Measurements from ENCODE around the gene CCNDBP1.

CCNDBP1 gene

DNA sequence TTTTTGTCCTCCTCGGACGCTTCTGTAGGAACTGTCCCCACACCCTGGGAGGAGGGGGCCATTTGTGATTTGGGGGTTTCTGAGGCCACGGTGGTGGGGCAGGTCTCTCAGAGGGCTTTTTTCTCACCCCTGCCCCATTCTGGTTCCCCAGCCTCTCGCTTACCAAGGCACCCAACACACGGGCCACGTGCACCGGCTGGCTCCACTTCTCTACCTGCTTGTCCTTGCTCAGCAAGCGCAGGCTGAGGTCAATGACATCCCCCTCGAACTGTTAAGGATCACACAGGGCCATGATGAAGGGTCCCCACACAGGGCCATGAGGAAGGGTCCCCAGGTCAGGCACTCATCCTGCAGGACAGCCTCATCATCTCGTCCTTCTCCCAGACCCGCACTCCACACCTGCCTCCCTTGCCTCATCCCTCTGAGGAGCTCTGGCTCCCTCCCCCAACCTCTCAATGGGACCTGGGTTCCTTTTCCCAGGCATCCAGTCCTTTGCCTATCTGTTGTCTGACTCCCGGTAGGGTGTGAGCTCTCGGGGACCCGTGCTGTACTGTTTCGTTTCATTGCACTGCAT is 25.1 kb downstream of the CCNDBP1 start:
- Histone ChIP-seq H3K9ac (ENCODE audit: low read length) (no peak overlapping the region), H3K36me3 (ENCODE audit: insufficient read depth, low read length) (no peaks in the 10 kb centered on the region), H3K4me1 (ENCODE audit: insufficient read depth, low read length) (no peaks in the 10 kb centered on the region)

DNA sequence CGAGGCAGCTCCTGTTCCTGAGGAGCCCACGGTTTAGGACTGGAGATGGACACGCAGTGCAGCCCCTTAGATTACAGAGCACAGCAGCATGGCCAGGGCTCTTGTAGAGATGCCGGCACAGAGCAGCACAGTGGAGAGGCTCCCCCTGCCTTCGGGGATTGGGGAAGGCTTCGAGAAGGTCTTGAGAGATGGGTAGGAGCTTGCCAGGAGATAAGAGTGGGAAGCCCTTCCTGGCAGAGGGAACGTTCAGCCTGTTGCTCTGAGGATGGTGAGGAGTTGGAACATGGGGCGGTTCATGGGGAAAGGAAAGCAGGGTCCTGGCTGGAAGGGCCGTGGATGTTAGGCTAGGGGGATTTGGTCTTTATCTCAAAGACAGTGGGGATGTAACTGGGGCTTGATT is 25.6 kb downstream of the CCNDBP1 start:
- Histone ChIP-seq H3K27me3 (ENCODE audit: control insufficient read depth in 1 of 2, insufficient read depth in 2 of 2, low read length in 2 of 2) (peaks cover 0 to 8% of the 10 kb centered on the region in 2 donors), H3K9ac (ENCODE audit: low read length) (no peak overlapping the region), H3K4me1 (ENCODE audit: insufficient read depth, low read length) (no peaks in the 10 kb centered on the region)

More for the DNA sequence above, 25.1 kb downstream of the CCNDBP1 start:
- no peak overlapping the region for H3K27ac ChIP-seq (ENCODE audit: low read depth, low read length)
- H3K4me3 ChIP-seq (ENCODE audit: low read depth in 1 of 2, low read length in 2 of 2), result no peak overlapping the region
- peaks cover 0 to 8% of the 10 kb centered on the region in 2 donors for H3K27me3 ChIP-seq (ENCODE audit: control insufficient read depth in 1 of 2, insufficient read depth in 2 of 2, low read length in 2 of 2)
- no peaks in the 10 kb centered on the region for H3K9me3 ChIP-seq (ENCODE audit: low read length)

DNA sequence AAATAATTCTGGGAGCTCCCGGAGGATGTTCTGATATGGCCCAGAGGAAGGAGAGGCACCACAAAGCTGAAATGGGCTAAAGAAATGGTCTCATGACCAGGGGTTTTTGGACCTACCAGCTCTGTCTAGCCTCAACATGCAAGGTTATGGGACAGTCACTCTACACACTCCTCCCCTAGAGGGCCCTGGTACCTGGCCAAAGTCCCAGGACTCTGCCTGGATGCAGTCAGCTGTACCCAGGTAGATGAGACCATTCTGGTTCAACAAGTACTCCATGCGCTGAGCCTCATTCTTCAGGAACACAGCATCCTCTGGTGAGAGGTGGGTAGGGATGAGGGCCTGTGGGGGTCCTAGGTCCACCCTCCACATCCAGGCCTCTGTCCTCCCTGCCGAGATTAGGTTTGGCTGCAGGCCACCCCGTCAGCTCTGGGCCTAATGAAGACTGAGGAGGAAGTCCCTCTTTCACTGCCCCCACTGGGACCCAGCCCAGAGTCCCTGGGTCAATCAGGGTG is 26.1 kb downstream of the CCNDBP1 start:
- H3K4me1 ChIP-seq (ENCODE audit: insufficient read depth, low read length), result no peaks in the 10 kb centered on the region
- no peaks in the 10 kb centered on the region for H3K36me3 ChIP-seq (ENCODE audit: insufficient read depth, low read length)
- no peak overlapping the region for H3K9ac ChIP-seq (ENCODE audit: low read length)
- no peak overlapping the region for H3K27ac ChIP-seq (ENCODE audit: low read depth, low read length)
- no peak overlapping the region for H3K4me3 ChIP-seq (ENCODE audit: low read depth in 1 of 2, low read length in 2 of 2)
- no peaks in the 10 kb centered on the region for H3K9me3 ChIP-seq (ENCODE audit: low read length)
- peaks cover 0 to 8% of the 10 kb centered on the region in 2 donors for H3K27me3 ChIP-seq (ENCODE audit: control insufficient read depth in 1 of 2, insufficient read depth in 2 of 2, low read length in 2 of 2)

More for the DNA sequence above, 25.6 kb downstream of the CCNDBP1 start:
- no peak overlapping the region for H3K27ac ChIP-seq (ENCODE audit: low read depth, low read length)
- H3K4me3 ChIP-seq (ENCODE audit: low read depth in 1 of 2, low read length in 2 of 2), result no peak overlapping the region
- H3K9me3 ChIP-seq (ENCODE audit: low read length), result no peaks in the 10 kb centered on the region
- no peaks in the 10 kb centered on the region for H3K36me3 ChIP-seq (ENCODE audit: insufficient read depth, low read length)

DNA sequence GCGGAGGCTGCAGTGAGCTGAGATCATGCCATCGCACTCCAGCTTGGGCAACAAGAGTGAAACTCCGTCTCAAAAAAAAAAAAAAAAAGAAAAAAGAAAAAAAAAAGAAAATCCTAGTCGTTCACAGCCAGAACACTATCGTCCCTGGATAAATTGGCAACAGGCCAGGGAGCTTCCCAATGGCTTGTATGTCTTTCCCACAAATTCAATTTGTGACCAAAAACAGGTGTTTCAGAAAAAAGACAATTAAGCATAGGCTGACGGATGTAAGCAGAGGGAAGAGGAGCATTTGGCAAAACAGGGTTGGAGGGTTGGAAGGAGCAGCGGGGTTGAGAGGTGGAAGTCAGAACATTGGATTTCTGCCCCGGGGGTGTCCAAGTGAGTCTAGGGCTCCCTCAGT is 27.1 kb downstream of the CCNDBP1 start:
- no peak overlapping the region for H3K9ac ChIP-seq (ENCODE audit: low read length)

DNA sequence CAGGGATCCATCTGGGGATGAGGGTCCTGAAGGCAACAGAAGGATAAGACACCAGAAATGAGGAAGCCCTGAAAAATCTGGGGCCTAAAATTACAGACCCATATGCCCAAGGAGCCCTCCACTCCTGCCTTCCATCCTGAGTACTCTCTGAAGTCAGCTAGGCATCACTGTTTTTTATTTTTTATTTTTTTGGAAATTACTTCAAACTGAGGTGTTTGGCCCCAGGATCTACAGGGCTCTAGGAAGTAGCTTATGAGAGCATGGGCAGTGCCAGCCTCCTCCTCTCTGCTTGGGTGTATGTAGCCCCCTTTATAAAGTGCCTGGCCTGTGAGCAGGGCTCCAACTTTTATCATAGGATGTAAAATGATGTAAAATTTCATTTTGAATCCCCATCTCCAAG is 27.7 kb downstream of the CCNDBP1 start:
- H3K4me3 ChIP-seq (ENCODE audit: low read depth in 1 of 2, low read length in 2 of 2), result no peak overlapping the region
- peaks cover 0 to 8% of the 10 kb centered on the region in 2 donors for H3K27me3 ChIP-seq (ENCODE audit: control insufficient read depth in 1 of 2, insufficient read depth in 2 of 2, low read length in 2 of 2)
- H3K4me1 ChIP-seq (ENCODE audit: insufficient read depth, low read length), result no peaks in the 10 kb centered on the region
- no peaks in the 10 kb centered on the region for H3K9me3 ChIP-seq (ENCODE audit: low read length)
- H3K9ac ChIP-seq (ENCODE audit: low read length), result no peak overlapping the region
- H3K36me3 ChIP-seq (ENCODE audit: insufficient read depth, low read length), result no peaks in the 10 kb centered on the region
- H3K27ac ChIP-seq (ENCODE audit: low read depth, low read length), result no peak overlapping the region

More for the DNA sequence above, 27.1 kb downstream of the CCNDBP1 start:
- Histone ChIP-seq H3K27ac (ENCODE audit: low read depth, low read length) (no peak overlapping the region), H3K36me3 (ENCODE audit: insufficient read depth, low read length) (no peaks in the 10 kb centered on the region), H3K27me3 (ENCODE audit: control insufficient read depth in 1 of 2, insufficient read depth in 2 of 2, low read length in 2 of 2) (peaks cover 0 to 8% of the 10 kb centered on the region in 2 donors), H3K9me3 (ENCODE audit: low read length) (no peaks in the 10 kb centered on the region), H3K4me1 (ENCODE audit: insufficient read depth, low read length) (no peaks in the 10 kb centered on the region), H3K4me3 (ENCODE audit: low read depth in 1 of 2, low read length in 2 of 2) (no peak overlapping the region)

DNA sequence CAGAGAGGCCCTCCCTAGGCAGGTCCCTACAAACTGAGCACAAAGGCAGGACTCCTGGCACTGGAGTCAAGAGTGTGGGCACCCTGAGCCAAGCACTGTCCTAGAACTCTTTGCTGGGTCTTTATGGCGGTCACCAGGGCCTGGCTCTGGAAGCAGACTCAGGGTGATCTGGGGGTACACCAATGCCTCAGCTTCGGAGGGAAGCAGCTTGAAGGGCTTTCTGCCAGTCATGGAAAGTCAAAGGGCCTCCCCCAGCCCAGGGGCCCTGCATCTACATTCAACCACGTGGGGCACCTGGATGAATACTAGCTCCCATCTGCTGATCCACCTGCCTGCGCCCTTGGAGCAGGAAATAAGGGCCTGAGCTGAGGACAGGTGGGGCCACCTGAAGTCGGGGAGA is 28.3 kb downstream of the CCNDBP1 start:
- Histone ChIP-seq H3K4me1 (ENCODE audit: insufficient read depth, low read length) (no peaks in the 10 kb centered on the region), H3K4me3 (ENCODE audit: low read depth in 1 of 2, low read length in 2 of 2) (no peak overlapping the region), H3K27me3 (ENCODE audit: control insufficient read depth in 1 of 2, insufficient read depth in 2 of 2, low read length in 2 of 2) (peaks cover 0 to 3% of the 10 kb centered on the region in 2 donors), H3K9ac (ENCODE audit: low read length) (no peak overlapping the region), H3K9me3 (ENCODE audit: low read length) (no peaks in the 10 kb centered on the region), H3K36me3 (ENCODE audit: insufficient read depth, low read length) (no peaks in the 10 kb centered on the region), H3K27ac (ENCODE audit: low read depth, low read length) (no peak overlapping the region)

DNA sequence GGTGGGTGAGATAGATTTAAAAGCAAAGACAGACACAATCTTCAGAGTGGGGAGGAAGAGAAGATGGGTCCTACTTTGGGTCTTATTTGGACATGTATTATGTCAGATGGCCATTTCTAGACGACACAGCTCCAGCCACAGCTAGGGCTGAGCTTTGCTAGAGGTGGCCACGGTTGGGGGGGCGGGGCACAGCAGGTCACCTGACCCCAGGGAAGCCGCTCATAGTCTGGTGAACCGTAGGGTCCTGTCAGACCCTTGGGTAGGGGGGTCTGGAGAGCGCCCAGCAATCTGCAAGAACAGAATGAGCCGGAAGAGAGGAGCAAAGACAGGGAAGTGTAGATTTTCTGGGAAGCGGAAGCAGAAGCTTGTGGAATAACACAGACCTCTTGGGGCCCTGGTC is 29.0 kb downstream of the CCNDBP1 start:
- no peaks in the 10 kb centered on the region for H3K36me3 ChIP-seq (ENCODE audit: insufficient read depth, low read length)
- H3K9me3 ChIP-seq (ENCODE audit: low read length), result no peaks in the 10 kb centered on the region
- H3K27me3 ChIP-seq (ENCODE audit: control insufficient read depth in 1 of 2, insufficient read depth in 2 of 2, low read length in 2 of 2), result no peaks in the 10 kb centered on the region
- H3K4me3 ChIP-seq (ENCODE audit: low read depth in 1 of 2, low read length in 2 of 2), result no peak overlapping the region
- H3K27ac ChIP-seq (ENCODE audit: low read depth, low read length), result no peak overlapping the region
- no peaks in the 10 kb centered on the region for H3K4me1 ChIP-seq (ENCODE audit: insufficient read depth, low read length)
- H3K9ac ChIP-seq (ENCODE audit: low read length), result no peak overlapping the region

DNA sequence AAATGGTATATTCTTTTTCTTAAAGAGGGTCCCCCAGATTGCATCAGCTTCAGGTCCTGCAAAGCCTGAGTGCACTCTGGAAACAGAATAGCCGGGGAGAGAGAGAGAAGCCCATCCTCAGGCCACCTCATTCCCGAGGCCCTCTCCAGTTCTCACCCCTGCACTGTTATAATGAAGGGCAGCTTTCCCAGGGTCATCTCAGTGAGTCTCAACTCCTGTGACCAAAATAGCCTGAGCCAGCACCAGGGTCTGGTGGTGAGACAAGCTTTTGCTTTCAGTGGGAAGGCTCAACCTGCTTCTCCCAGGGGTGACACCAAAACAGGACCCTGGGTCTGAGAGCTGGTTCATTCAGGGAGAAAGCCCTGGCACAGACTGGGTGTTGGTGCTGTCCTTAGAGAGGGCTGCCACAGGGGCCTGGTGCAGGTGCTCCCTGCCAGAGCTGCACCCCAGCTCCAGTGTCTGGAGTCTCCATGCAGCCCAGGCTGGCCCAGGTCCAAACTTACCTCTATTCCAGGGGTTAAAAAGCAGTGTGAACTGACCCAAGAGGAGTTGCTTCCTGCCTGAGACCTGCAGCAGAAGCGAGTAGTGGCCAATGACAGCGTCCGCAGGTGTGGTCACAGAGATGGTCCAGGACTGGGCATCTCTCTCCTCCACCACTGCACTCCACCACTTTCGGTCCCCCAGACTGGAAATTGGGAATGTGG is 29.5 kb downstream of the CCNDBP1 start:
- Histone ChIP-seq H3K27me3 (ENCODE audit: control insufficient read depth in 1 of 2, insufficient read depth in 2 of 2, low read length in 2 of 2) (no peaks in the 10 kb centered on the region), H3K36me3 (ENCODE audit: insufficient read depth, low read length) (no peaks in the 10 kb centered on the region), H3K4me3 (ENCODE audit: low read depth in 1 of 2, low read length in 2 of 2) (no peak overlapping the region), H3K9me3 (ENCODE audit: low read length) (no peaks in the 10 kb centered on the region), H3K27ac (ENCODE audit: low read depth, low read length) (no peak overlapping the region), H3K9ac (ENCODE audit: low read length) (no peak overlapping the region), H3K4me1 (ENCODE audit: insufficient read depth, low read length) (no peaks in the 10 kb centered on the region)

DNA sequence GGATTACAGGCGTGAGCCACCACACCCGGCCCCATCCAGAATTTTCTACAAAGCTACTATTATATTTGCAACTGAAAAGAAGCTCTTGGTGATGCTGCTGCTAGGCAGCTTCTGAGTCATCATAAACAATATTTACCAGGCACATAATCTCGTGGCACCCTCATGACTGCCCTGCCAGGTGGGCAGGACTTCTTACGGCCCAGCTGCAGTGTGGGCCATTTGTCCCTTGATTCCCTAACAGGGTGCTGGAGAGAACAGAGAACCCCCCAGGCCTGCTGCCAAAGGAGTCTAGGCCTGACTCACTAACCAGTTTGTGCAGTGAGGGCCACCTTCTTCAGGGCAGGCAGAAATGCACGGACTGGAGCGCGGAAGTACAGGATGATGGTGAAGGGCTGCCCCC is 30.8 kb downstream of the CCNDBP1 start:
- Histone ChIP-seq H3K27me3 (ENCODE audit: control insufficient read depth in 1 of 2, insufficient read depth in 2 of 2, low read length in 2 of 2) (no peaks in the 10 kb centered on the region), H3K9ac (ENCODE audit: low read length) (no peak overlapping the region), H3K36me3 (ENCODE audit: insufficient read depth, low read length) (no peaks in the 10 kb centered on the region), H3K4me3 (ENCODE audit: low read depth in 1 of 2, low read length in 2 of 2) (no peak overlapping the region), H3K27ac (ENCODE audit: low read depth, low read length) (no peak overlapping the region), H3K4me1 (ENCODE audit: insufficient read depth, low read length) (no peaks in the 10 kb centered on the region), H3K9me3 (ENCODE audit: low read length) (no peaks in the 10 kb centered on the region)

DNA sequence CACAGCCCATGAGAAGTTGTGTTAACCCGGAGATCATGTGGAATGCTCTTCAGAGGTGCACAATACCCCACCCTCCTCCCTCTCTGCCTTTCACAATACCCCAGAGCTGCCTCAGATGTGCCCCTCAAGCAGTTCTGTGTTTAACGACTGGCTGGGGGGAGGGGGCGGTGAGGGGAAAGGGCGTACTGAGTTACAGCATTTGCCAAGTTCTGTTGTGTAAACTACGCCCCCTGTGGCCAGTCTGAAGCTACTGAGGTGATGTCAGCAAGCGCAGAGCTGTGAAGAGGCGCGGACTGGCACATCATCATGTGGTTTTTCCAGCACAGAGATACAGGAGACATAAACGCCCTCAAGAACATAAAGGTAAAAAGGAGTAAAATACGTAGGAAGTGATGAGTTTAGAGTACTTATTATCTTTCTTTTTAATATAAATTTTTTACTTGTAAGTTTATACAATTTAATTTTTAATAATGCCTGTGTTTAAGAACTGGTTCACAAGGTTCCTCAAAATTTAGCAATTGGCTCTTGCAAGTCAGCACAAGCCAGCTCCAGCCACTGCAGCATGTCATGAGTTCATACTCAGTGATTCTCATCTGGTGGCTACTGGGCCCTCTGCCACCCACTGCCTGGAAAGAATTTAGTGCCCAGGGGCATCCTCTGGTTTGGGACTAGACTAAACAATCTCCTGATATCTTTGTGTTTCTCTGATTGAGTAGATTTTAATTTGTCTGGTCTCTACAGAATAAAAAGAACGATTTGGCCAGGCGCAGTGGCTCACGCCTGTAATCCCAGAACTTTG is 33.9 kb downstream of the CCNDBP1 start:
- Histone ChIP-seq H3K9me3 (ENCODE audit: low read length) (no peaks in the 10 kb centered on the region), H3K36me3 (ENCODE audit: insufficient read depth, low read length) (no peaks in the 10 kb centered on the region), H3K27me3 (ENCODE audit: control insufficient read depth in 1 of 2, insufficient read depth in 2 of 2, low read length in 2 of 2) (no peaks in the 10 kb centered on the region), H3K4me3 (ENCODE audit: low read depth in 1 of 2, low read length in 2 of 2) (no peak overlapping the region), H3K9ac (ENCODE audit: low read length) (no peak overlapping the region), H3K27ac (ENCODE audit: low read depth, low read length) (no peak overlapping the region), H3K4me1 (ENCODE audit: insufficient read depth, low read length) (no peaks in the 10 kb centered on the region)

Data from muscle layer of colon (tissue), 2 donors.